Islet precursor cell (in vitro differentiated cells): ENCODE measurements around the gene ALAS1.

Experiments used
- DNase-seq: peaks from one replicate; pipeline ENCODE4 v3.0.0-alpha.2; 2018

Gene ALAS1

GRCh38 chr3:52202384-52203077, 4.6 kb downstream of the ALAS1 start:
- DNase-seq, result no peak

- DNase-seq, result no peak
Observed at GRCh38 chr3:52203701-52204100, 5.7 kb downstream of the ALAS1 start.

GRCh38 chr3:52204337-52205073, 6.5 kb downstream of the ALAS1 start:
- DNase-seq, result no peak

- no peak for DNase-seq
Observed at GRCh38 chr3:52205727-52206372, 7.9 kb downstream of the ALAS1 start.

GRCh38 chr3:52208556-52208955, 10.6 kb downstream of the ALAS1 start:
- no peak for DNase-seq

GRCh38 chr3:52210037-52210436, 12.1 kb downstream of the ALAS1 start:
- no peak for DNase-seq

- no peak for DNase-seq
Observed at GRCh38 chr3:52210550-52211046, 12.6 kb downstream of the ALAS1 start.

- peak; percentile 19 for DNase-seq
Observed at GRCh38 chr3:52211268-52211891, 13.4 kb downstream of the ALAS1 start.

GRCh38 chr3:52213005-52213404, 15.0 kb downstream of the ALAS1 start:
- no peak for DNase-seq

GRCh38 chr3:52213901-52214300, 15.9 kb downstream of the ALAS1 start:
- no peak for DNase-seq

- DNase-seq, result no peak
Observed at GRCh38 chr3:52215351-52215750, 17.4 kb downstream of the ALAS1 start.

GRCh38 chr3:52216585-52217408, 18.8 kb downstream of the ALAS1 start:
- DNase-seq, result peak; percentile 82

- no peak for DNase-seq
Observed at GRCh38 chr3:52217409-52217805, 19.4 kb downstream of the ALAS1 start.

GRCh38 chr3:52218026-52218425, 20.1 kb downstream of the ALAS1 start:
- DNase-seq, result no peak

GRCh38 chr3:52218454-52218853, 20.5 kb downstream of the ALAS1 start:
- DNase-seq, result peak; percentile 42

GRCh38 chr3:52218937-52219650, 21.1 kb downstream of the ALAS1 start:
- DNase-seq, result peak; percentile 64

GRCh38 chr3:52220380-52221026, 22.5 kb downstream of the ALAS1 start:
- DNase-seq, result peak; percentile 92

- peak; percentile 53 for DNase-seq
Observed at GRCh38 chr3:52221141-52221562, 23.2 kb downstream of the ALAS1 start.

- DNase-seq, result peak; percentile 48
Observed at GRCh38 chr3:52221563-52222318, 23.8 kb downstream of the ALAS1 start.
